C4-2B (cell line): ENCODE results near the gene GDPD1.

ENCODE experiments used
- H3K27ac ChIP-seq: fragments of 450-650 bp; 2 replicates; pipeline ENCODE4 v1.5.1; 2017
- ZFX ChIP-seq: fragments of 450-650 bp; IDR thresholded peaks from 2 replicates; pipeline ENCODE4 v1.6.1; 2017
- TF ChIP-seq, protein P1 (sequence below): fragments of 450-650 bp; conservative IDR thresholded peaks from 2 replicates; pipeline ENCODE4 v1.5.1; 2017; ENCODE audit warnings: mild to moderate bottlenecking

Gene GDPD1

DNA sequence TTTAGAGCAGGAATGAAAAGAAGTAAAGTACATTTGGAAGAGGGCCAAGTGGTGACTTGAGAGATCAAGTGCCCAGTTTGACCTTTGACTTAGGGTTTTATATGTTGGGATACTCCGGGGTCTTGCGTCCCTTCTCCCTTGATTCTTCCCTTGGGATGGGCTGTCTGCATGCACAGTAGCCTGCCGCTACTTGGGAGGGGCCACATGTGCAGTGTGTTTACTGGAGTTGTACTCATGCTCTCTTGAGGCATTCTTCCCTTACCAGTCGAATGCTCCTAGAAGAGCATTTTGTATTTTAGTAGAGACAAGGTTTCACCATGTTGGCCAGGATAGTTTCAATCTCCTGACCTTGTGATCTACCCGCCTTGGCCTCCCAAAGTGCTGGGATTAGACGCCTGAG lies 23.8 kb downstream of the GDPD1 start:
- no peak overlapping the region for H3K27ac ChIP-seq
- no peak for TF ChIP-seq ZFX
- TF ChIP-seq, protein P1, sequence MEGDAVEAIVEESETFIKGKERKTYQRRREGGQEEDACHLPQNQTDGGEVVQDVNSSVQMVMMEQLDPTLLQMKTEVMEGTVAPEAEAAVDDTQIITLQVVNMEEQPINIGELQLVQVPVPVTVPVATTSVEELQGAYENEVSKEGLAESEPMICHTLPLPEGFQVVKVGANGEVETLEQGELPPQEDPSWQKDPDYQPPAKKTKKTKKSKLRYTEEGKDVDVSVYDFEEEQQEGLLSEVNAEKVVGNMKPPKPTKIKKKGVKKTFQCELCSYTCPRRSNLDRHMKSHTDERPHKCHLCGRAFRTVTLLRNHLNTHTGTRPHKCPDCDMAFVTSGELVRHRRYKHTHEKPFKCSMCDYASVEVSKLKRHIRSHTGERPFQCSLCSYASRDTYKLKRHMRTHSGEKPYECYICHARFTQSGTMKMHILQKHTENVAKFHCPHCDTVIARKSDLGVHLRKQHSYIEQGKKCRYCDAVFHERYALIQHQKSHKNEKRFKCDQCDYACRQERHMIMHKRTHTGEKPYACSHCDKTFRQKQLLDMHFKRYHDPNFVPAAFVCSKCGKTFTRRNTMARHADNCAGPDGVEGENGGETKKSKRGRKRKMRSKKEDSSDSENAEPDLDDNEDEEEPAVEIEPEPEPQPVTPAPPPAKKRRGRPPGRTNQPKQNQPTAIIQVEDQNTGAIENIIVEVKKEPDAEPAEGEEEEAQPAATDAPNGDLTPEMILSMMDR, result no peak

DNA sequence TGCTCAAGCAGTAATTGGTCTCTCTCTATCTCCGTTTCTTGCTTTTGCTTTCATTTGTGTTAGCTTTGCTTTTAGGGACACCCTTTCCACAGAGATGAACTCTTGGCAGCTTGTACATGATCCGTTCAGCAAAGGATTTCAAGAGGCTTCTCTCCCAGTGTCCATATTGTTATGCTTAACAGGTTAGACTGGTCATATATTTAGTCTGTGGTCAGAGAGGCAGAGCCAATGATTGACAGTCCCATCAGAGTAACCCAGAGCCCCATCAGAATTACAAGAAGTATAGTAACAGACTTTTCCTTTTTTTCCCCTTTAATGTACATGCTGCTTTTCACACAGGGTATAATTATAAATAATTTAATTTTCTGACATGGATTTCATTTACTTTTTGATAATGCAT lies 34.4 kb downstream of the GDPD1 start:
- no peak overlapping the region for H3K27ac ChIP-seq
- TF ChIP-seq ZFX, result no peak
- TF ChIP-seq, protein P1, result no peak

DNA sequence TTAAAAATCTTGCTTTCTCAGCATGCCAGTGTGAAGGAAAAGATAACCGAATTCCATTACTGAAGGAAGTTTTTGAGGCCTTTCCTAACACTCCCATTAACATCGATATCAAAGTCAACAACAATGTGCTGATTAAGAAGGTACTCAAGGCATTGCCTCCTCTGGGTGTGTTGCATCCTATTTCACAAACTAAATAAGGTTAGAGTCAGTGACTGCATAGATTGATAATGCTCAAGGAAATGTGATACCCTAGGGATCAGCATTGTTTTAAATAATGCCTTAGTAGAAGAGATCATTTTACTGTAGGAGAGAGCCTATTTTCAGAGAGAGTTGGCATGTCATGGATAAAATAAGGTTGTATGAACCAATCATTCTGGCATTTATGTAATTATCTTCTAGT lies 36.8 kb downstream of the GDPD1 start:
- H3K27ac ChIP-seq, result no peak overlapping the region
- TF ChIP-seq, protein P1, result no peak
- TF ChIP-seq ZFX, result no peak

DNA sequence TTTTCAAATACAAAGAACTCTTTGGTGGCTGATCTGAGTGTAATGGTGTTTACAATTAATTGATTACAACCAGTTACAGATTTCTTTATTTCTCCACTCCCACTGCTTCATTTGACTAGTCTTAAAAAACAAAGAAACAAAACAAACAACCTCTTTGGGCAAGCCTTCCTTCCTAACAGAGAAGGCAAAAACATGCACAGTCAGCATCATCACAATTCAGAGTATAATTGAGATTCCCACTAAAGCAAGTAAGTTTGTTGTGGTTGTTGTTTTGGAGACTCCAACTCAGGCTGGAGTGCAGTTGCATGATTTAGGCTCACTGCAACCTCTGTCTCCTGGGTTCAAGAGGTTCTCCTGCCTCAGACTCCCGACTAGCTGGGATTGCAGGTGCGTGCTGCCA lies 40.4 kb downstream of the GDPD1 start:
- no peak overlapping the region for H3K27ac ChIP-seq
- TF ChIP-seq, protein P1, result no peak
- TF ChIP-seq ZFX, result no peak

DNA sequence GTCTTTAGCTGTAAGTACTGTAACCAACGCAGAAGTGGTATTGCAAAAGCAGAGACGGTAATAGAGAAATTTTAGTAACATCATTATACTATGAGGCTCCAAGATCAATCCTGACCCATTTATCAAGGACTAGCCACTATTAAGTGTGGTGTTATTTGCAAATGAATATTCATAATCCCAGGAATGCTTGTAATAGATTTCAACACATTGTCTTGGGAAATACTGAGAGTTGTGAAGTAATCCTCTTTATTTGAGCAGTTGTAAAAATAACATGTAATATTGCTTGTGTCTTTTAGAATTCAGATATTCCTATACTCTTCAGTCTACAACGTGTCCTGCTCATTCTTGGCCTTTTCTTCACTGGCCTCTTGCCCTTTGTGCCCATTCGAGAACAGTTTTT lies 46.4 kb downstream of the GDPD1 start:
- H3K27ac ChIP-seq, result no peak overlapping the region
- TF ChIP-seq, protein P1, result no peak
- TF ChIP-seq ZFX, result no peak

DNA sequence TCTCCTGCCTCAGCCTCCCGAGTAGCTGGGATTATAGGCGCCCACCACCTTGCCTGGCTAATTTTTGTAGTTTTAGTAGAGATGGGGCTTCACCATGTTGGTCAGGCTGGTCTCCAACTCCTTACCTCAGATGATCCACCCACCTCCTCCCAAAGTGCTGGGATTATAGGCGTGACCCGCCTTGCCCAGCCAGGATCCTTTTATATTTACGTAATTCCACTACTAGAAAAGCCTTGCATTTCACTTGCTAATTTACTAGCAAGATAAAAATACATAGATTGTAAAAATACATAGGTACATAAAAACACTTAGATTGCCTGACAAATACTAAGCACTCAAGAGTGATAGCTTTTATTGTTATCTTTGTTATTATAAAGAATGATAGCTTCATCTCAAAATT lies 47.5 kb downstream of the GDPD1 start:
- H3K27ac ChIP-seq, result no peak overlapping the region
- TF ChIP-seq, protein P1, result no peak
- no peak for TF ChIP-seq ZFX

DNA sequence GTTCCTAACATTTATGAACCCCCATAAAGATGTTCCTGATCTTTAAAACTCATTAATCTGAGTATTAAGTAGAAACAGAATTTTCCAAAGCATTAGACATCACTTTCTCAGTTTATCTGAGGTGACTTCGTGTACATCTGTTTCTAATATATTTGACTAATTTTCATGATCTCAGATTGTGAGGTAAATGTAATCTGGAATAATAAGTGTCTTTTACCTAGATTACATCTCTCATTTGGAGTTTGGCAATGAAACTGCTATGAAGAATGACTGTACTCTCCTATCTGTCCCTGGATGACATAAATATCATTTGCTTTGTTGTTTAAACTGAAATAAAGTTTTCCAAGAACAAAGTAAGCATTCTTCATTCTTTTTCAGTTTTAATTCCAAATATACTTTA lies 55.3 kb downstream of the GDPD1 start:
- no peak overlapping the region for H3K27ac ChIP-seq
- TF ChIP-seq ZFX, result no peak
- TF ChIP-seq, protein P1, result no peak
